Chondrocyte (in vitro differentiated cells): ENCODE results near the gene MOBP. TPM values are rescaled to one million over a fixed set of nuclear protein-coding genes. Genes with fewer than 3 reads are reported as not detected.
"Not testable (repeated sequence)": the region's sequence is repeated elsewhere in the genome, so short reads cannot be mapped to it uniquely, and the experiment has no call there.

Experiments used
- DNase-seq: peaks from one replicate; pipeline ENCODE4 v3.0.0; 2021; ENCODE audit warnings: mixed read lengths, low spot score
- H3K27ac Mint-ChIP-seq: one replicate; pipeline ENCODE4 v1.8.0; 2021; ENCODE audit warnings: mild to moderate bottlenecking, moderate library complexity, mixed read lengths; ENCODE audit not compliant: unreplicated experiment
- H3K27me3 Mint-ChIP-seq: 2 replicates; pipeline ENCODE4 v1.8.0; 2021; ENCODE audit warnings: low read depth, mixed read lengths
- H3K36me3 Mint-ChIP-seq: 2 replicates; pipeline ENCODE4 v1.8.0; 2021; ENCODE audit warnings: low read depth, mixed read lengths
- H3K4me1 Mint-ChIP-seq: 2 replicates; pipeline ENCODE4 v1.8.0; 2021; ENCODE audit warnings: low read depth, mild to moderate bottlenecking, mixed read lengths
- H3K4me3 Mint-ChIP-seq: one replicate; pipeline ENCODE4 v1.8.0; 2021; ENCODE audit warnings: mild to moderate bottlenecking, moderate library complexity, mixed read lengths; ENCODE audit not compliant: unreplicated experiment
- H3K9me3 Mint-ChIP-seq: 2 replicates; pipeline ENCODE4 v1.8.0; 2021; ENCODE audit warnings: low read depth, mixed read lengths
- long read RNA-seq: library from polyadenylated mRNA; stranded (forward); transcript quantifications from one replicate; pipeline ENCODE4 v2.0.0, GENCODE V29; 2021
- total RNA-seq: library from RNA; stranded (reverse); gene quantifications from 3 replicates; pipeline ENCODE4 v1.2.1, GENCODE V29; 2021
- TF ChIP-seq, protein P1 (sequence below): fragments of 200-600 bp; sonication (generic); IDR thresholded peaks from 2 replicates; pipeline ENCODE4 v1.5.0; 2021; ENCODE audit warnings: antibody characterized with exemption, mild to moderate bottlenecking, moderate library complexity

MOBP gene, protein sequence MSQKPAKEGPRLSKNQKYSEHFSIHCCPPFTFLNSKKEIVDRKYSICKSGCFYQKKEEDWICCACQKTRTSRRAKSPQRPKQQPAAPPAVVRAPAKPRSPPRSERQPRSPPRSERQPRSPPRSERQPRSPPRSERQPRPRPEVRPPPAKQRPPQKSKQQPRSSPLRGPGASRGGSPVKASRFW
- not detected in 3 replicates for total RNA-seq
- long read RNA-seq: 0 reads

DNA sequence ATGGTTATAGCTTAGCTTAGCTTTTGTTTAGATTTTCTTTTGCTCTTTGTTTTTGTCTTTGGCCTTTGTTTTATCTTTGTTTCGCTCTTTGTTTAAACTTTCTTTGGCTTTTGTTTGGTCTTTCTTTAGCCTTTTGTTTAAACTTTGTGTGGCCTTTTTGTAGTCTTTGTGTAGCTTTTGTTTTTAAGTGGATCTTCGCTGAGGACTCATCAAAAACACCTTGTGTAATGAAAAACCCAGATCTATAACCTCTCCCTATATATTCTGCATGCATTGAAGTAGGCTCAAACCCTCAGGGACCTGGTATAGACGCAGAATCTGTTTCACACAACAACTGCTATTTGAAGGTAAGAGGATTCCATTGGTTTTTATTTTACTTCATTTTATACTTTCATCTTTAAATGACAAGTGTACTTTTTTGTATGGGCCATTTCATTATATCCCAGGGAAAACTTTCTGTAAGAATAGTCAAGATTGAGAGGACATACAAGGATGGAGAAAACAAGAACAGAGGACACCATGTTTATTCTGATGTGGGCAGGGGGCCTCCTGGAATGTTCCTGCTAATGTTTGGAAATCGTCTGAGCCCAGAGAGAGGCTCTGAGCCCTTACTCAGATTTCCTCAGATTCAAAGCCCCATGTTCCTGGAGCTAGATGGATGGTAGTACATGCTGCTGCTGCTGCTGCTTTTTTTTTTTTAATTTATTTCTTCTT, at the start of gene MOBP:
TSS of gene MOBP (plus strand) at position 287 of the 714 bp plus-strand sequence. CDS start 34,390 bp downstream, outside the sequence.
- Mint-ChIP-seq H3K27ac (no peak within 1 kb of the TSS), H3K36me3 (no peaks in the 10 kb centered on the region), H3K9me3 (no peaks in the 10 kb centered on the region), H3K27me3 (peaks cover 41% of the 10 kb centered on the region), H3K4me3 (no peak within 1 kb of the TSS), H3K4me1 (no peaks in the 10 kb centered on the region)
- DNase-seq: no peak
- TF ChIP-seq, protein P1, sequence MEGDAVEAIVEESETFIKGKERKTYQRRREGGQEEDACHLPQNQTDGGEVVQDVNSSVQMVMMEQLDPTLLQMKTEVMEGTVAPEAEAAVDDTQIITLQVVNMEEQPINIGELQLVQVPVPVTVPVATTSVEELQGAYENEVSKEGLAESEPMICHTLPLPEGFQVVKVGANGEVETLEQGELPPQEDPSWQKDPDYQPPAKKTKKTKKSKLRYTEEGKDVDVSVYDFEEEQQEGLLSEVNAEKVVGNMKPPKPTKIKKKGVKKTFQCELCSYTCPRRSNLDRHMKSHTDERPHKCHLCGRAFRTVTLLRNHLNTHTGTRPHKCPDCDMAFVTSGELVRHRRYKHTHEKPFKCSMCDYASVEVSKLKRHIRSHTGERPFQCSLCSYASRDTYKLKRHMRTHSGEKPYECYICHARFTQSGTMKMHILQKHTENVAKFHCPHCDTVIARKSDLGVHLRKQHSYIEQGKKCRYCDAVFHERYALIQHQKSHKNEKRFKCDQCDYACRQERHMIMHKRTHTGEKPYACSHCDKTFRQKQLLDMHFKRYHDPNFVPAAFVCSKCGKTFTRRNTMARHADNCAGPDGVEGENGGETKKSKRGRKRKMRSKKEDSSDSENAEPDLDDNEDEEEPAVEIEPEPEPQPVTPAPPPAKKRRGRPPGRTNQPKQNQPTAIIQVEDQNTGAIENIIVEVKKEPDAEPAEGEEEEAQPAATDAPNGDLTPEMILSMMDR: no peak

DNA sequence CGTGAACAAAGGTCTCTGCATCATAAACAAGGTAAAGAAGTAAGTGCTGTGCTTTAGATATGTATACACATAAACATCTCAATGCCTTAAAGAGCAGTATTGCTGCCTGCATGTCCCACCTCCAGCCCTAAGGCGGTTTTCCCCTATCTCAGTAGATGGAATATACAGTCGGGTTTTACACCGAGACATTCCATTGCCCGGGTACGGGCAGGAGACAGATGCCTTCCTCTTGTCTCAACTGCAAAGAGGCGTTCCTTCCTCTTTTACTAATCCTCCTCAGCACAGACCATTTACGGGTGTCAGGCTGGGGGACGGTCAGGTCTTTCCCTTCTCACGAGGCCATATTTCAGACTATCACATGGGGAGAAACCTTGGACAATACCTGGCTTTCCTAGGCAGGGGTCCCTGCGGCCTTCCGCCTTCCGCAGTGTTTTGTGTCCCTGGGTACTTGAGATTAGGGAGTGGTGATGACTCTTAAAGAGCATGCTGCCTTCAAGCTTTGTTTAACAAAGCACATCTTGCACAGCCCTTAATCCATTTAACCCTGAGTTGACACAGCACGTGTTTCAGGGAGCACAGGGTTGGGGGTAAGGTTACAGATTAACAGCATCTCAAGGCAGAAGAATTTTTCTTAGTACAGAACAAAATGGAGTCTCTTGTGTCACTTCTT, 48.8 kb upstream of the MOBP start:
- H3K4me1 Mint-ChIP-seq, H3K9me3 Mint-ChIP-seq, H3K36me3 Mint-ChIP-seq, DNase-seq, H3K4me3 Mint-ChIP-seq, H3K27me3 Mint-ChIP-seq, H3K27ac Mint-ChIP-seq: not testable (repeated sequence)

DNA sequence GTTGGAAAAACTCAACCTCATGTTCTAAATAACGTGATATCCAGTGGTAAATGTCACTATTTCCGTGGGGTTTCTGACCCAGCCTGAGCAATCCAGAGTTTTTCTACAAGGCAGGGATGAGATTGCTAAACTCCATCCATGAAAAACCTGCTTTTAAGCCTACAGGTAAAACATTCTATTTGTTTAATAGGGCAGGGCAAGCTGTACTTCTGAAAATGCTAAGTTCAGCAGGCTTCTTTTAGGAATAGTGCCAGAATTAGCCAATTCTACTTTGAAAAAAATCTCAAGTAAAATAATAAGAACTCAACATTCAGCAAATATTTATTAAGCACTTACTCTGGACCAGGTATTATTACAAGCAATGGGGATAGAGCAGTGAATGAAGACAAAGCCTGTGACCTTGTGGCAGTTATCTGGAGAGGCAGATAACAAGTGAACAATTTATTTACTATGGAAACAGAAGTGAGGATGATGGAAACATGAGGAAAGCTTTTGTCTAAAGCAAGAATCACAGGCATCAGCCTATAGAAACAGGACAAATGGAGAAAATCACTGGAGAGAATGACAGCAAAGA, 47.7 kb upstream of the MOBP start:
- no peak for DNase-seq
- no peaks in the 10 kb centered on the region for H3K4me1 Mint-ChIP-seq
- TF ChIP-seq, protein P1: no peak
- H3K36me3 Mint-ChIP-seq: no peaks in the 10 kb centered on the region
- no peak overlapping the region for H3K4me3 Mint-ChIP-seq
- H3K27ac Mint-ChIP-seq: no peak overlapping the region
- H3K27me3 Mint-ChIP-seq: no peaks in the 10 kb centered on the region
- H3K9me3 Mint-ChIP-seq: no peaks in the 10 kb centered on the region

DNA sequence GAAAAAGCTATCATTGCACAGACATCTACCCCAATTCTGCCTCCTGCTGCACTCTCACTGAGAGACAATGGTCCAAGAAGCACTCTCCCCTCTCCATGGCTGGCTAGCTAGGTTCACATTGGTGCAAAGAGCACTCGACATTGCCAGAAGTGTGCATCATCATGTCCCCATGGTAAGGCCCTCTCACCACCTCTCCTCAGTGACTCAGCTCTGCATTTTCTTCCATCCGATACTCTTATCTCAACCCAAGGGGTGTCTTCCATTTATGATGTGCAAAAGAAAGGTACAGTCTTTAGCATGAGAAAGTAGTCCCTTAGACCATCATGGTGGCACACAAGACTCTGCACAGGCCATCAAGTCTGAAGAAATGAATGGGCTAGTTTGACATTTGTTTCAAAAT, 46.9 kb upstream of the MOBP start:
- no peak for DNase-seq
- no peaks in the 10 kb centered on the region for H3K27me3 Mint-ChIP-seq
- H3K9me3 Mint-ChIP-seq: no peaks in the 10 kb centered on the region
- no peak overlapping the region for H3K4me3 Mint-ChIP-seq
- no peaks in the 10 kb centered on the region for H3K36me3 Mint-ChIP-seq
- H3K27ac Mint-ChIP-seq: no peak overlapping the region
- no peaks in the 10 kb centered on the region for H3K4me1 Mint-ChIP-seq
- TF ChIP-seq, protein P1: no peak

DNA sequence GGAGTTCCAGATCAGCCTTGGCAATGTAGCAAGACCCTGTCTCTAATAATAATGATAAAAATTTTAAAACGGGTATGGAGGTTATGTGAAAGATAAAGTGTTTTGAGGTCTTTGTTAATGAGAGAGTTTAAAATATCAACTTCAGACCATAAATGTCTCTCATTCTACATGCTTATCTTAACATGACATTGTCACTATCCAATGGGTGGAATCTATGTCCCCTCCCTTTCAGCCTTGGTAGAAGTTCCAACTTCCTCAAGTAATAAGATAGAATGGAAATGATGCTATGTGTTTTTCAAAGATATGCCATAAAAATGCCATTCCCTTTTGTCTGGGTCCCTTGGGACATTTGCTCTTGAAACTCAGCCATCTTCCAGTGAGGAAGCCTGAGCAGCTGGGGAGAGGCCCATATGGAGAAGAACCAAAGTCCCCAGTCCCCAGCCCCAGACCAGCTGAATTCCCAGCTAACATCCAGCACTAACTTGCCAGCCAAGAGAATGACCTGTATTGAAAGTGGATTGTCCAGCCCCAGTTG, 44.0 kb upstream of the MOBP start:
- Mint-ChIP-seq H3K4me1 (no peaks in the 10 kb centered on the region), H3K36me3 (no peaks in the 10 kb centered on the region), H3K9me3 (no peaks in the 10 kb centered on the region), H3K27ac (no peak overlapping the region), H3K4me3 (no peak overlapping the region), H3K27me3 (no peaks in the 10 kb centered on the region)
- TF ChIP-seq, protein P1: no peak
- DNase-seq: no peak
